GM12878 (cell line): ENCODE results near the gene ANKRD62.

Source experiments
- CEBPZ ChIP-seq: fragments of 150-350 bp; IDR thresholded peaks from 2 replicates; pipeline ENCODE4 v1.6.1; 2016; ENCODE audit warnings: low read depth, low read length
- ESRRA ChIP-seq: IDR thresholded peaks from 2 replicates; pipeline ENCODE4 v1.6.1; 2012; ENCODE audit warnings: mild to moderate bottlenecking, low read length, improper control_type of control experiment
- EZH2 ChIP-seq: IDR thresholded peaks from 2 replicates; pipeline ENCODE4 v1.6.1; 2012; ENCODE audit warnings: low read depth, mild to moderate bottlenecking, control low read depth, inconsistent platforms, low read length, borderline replicate concordance; ENCODE audit not compliant: control insufficient read depth
- HDGF ChIP-seq: fragments of 450-650 bp; IDR thresholded peaks from 2 replicates; pipeline ENCODE4 v1.6.1; 2016; ENCODE audit warnings: antibody characterized with exemption
- MEF2A ChIP-seq: IDR thresholded peaks from 2 replicates; pipeline ENCODE4 v1.6.1; 2011; ENCODE audit warnings: low read depth, mild to moderate bottlenecking, low read length, moderate library complexity; ENCODE audit not compliant: insufficient read depth
- SRF ChIP-seq, 2 experiments: IDR thresholded peaks; 2 replicates each; pipeline ENCODE4 v1.6.1; 2011; ENCODE audit warnings: low read depth in 2 of 2, low read length in 2 of 2, mild to moderate bottlenecking in 1 of 2, moderate library complexity in 1 of 2
- SUPT20H ChIP-seq: IDR thresholded peaks from 2 replicates; pipeline ENCODE4 v1.6.1; 2011; ENCODE audit warnings: low read depth, mild to moderate bottlenecking, low read length, moderate library complexity, borderline replicate concordance; ENCODE audit not compliant: control insufficient read depth
- TF ChIP-seq, protein P1 (sequence below), 3 experiments: IDR thresholded peaks in 2 of 3; conservative IDR thresholded peaks in 1 of 3; 2 replicates each; pipeline ENCODE4 v1.5.1; 2011; ENCODE audit warnings: low read depth in 3 of 3, low read length in 3 of 3, mild to moderate bottlenecking in 3 of 3, control low read depth in 2 of 3, moderate library complexity in 2 of 3, inconsistent platforms in 1 of 3, mixed read lengths in 1 of 3; ENCODE audit not compliant: control insufficient read depth in 2 of 3, insufficient read depth in 1 of 3; ENCODE audit errors: extremely low read depth in 1 of 3

DNA sequence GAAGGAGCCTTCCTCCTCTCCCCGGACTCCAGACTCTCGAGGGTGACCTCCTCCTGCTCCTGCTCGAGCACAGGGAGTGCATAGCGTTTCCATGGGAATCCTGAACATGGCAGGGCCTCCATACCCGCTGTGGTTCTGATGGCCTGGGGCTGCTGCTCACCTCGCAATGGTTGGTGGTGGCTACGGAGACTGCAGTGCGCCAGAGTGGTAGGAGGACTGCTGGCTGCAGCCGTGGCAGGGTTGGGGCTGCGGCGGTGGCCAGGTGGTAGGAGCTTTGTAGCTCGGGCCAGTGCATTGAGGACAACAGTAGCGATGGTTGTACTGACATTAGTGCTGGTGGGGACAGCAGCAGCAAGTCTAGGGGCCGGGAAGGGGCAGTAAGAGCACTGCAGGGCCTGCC is 32.0 kb upstream of the ANKRD62 start:
- TF ChIP-seq EZH2, result no peak
- no peak for TF ChIP-seq SUPT20H
- TF ChIP-seq SRF (IDR thresholded peaks at IDR 0.05; ENCODE audit: low read depth in 2 of 2, low read length in 2 of 2), result no peak
- TF ChIP-seq HDGF, result no peak
- TF ChIP-seq, protein P1, sequence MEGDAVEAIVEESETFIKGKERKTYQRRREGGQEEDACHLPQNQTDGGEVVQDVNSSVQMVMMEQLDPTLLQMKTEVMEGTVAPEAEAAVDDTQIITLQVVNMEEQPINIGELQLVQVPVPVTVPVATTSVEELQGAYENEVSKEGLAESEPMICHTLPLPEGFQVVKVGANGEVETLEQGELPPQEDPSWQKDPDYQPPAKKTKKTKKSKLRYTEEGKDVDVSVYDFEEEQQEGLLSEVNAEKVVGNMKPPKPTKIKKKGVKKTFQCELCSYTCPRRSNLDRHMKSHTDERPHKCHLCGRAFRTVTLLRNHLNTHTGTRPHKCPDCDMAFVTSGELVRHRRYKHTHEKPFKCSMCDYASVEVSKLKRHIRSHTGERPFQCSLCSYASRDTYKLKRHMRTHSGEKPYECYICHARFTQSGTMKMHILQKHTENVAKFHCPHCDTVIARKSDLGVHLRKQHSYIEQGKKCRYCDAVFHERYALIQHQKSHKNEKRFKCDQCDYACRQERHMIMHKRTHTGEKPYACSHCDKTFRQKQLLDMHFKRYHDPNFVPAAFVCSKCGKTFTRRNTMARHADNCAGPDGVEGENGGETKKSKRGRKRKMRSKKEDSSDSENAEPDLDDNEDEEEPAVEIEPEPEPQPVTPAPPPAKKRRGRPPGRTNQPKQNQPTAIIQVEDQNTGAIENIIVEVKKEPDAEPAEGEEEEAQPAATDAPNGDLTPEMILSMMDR (IDR thresholded peaks at IDR 0.05 in 2 of 3, conservative IDR thresholded peaks at IDR 0.05 in 1 of 3; ENCODE audit: control insufficient read depth in 2 of 3, extremely low read depth in 1 of 3, insufficient read depth in 1 of 3, low read depth in 3 of 3, low read length in 3 of 3), result no peak
- no peak for TF ChIP-seq ESRRA
- TF ChIP-seq CEBPZ, result no peak
- no peak for TF ChIP-seq MEF2A
